ENCODE results near the gene IL22RA2. TPM values are rescaled to one million over a fixed set of nuclear protein-coding genes. Genes with fewer than 3 reads are reported as not detected.

Gene IL22RA2
- total and polyA plus RNA-seq, 12 donors, result not detected

GRCh38 chr6:137160763-137161162 lies 12.7 kb downstream of the IL22RA2 start:
- Histone ChIP-seq H3K27me3 (no peaks in the 10 kb centered on the region), H3K27ac (no peak overlapping the region), H3K36me3 (replicated peaks in 1 of 2) (no peaks in the 10 kb centered on the region), H3K4me1 (replicated peaks in 1 of 2) (no peaks in the 10 kb centered on the region), H3K4me3 (no peak overlapping the region), H3K9me3 (replicated peaks in 1 of 3) (no peaks in the 10 kb centered on the region)
- no peak for DNase-seq
- 55 to 67% (median 60%) methylated on average over 3 of the region's 3 CpGs for WGBS, 4 donors
- intact Hi-C loops (cut with DNase I), result no loop called here
- no peak for TF ChIP-seq POLR2A (IDR thresholded peaks at IDR 0.05)
- TF ChIP-seq, protein P1, sequence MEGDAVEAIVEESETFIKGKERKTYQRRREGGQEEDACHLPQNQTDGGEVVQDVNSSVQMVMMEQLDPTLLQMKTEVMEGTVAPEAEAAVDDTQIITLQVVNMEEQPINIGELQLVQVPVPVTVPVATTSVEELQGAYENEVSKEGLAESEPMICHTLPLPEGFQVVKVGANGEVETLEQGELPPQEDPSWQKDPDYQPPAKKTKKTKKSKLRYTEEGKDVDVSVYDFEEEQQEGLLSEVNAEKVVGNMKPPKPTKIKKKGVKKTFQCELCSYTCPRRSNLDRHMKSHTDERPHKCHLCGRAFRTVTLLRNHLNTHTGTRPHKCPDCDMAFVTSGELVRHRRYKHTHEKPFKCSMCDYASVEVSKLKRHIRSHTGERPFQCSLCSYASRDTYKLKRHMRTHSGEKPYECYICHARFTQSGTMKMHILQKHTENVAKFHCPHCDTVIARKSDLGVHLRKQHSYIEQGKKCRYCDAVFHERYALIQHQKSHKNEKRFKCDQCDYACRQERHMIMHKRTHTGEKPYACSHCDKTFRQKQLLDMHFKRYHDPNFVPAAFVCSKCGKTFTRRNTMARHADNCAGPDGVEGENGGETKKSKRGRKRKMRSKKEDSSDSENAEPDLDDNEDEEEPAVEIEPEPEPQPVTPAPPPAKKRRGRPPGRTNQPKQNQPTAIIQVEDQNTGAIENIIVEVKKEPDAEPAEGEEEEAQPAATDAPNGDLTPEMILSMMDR (IDR thresholded peaks at IDR 0.05), result no peak

DNA sequence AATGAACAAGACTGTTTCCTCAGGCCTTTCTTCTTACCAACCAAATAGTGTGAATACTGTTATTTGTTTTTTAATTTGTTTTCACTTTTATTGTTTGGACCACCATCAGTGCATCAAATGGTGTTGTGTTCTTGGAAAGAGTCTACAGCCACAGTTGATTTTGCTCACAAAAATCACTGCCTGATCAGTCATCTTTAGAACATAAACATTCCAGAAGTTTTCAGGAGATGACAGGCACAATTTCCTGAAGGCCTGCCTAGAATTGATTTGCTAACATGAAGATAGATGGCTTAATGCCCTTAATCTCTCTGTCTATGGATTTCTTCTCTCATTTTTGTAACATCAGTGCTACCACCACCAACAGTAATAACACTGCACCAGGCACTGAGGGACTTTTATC lies 13.5 kb downstream of the IL22RA2 start:
- Histone ChIP-seq H3K27me3 (no peaks in the 10 kb centered on the region), H3K4me1 (replicated peaks in 1 of 2) (no peaks in the 10 kb centered on the region), H3K9me3 (replicated peaks in 1 of 3) (no peaks in the 10 kb centered on the region), H3K4me3 (no peak overlapping the region), H3K27ac (no peak overlapping the region), H3K36me3 (replicated peaks in 1 of 2) (no peaks in the 10 kb centered on the region)
- TF ChIP-seq, protein P1 (IDR thresholded peaks at IDR 0.05), result no peak
- no peak for TF ChIP-seq POLR2A (IDR thresholded peaks at IDR 0.05)
- intact Hi-C loops (cut with DNase I), result no loop called here
- no peak for DNase-seq

DNA sequence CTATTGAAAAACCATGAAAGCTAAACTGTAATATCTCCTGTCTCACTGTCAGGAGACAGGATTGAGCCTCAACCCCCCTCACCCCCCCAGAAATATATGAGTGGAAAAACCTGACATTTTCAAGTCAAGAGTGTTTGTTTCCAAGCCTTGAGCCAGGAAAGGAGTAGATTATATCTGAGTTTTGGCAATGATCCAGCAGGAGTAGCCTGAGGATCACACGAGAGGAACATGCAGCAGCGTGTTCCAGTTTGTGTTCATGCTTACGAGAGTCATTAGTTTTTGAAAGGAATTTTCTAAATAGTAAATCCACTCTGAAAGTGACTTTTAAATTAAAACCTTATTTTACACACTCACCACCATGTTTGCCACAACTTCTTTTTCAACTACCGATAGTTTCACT lies 15.8 kb downstream of the IL22RA2 start:
- intact Hi-C loops (cut with DNase I), result no loop called here
- WGBS, 4 donors, result 43 to 63% (median 53%) methylated on average over 4 of the region's 4 CpGs
- no peak overlapping the region for H3K27ac ChIP-seq
- H3K4me1 ChIP-seq (replicated peaks in 1 of 2), result no peaks in the 10 kb centered on the region
- no peaks in the 10 kb centered on the region for H3K36me3 ChIP-seq (replicated peaks in 1 of 2)
- no peaks in the 10 kb centered on the region for H3K9me3 ChIP-seq (replicated peaks in 1 of 3)
- H3K4me3 ChIP-seq, result no peak overlapping the region
- no peaks in the 10 kb centered on the region for H3K27me3 ChIP-seq
- TF ChIP-seq POLR2A (IDR thresholded peaks at IDR 0.05), result no peak
- DNase-seq, result no peak

DNA sequence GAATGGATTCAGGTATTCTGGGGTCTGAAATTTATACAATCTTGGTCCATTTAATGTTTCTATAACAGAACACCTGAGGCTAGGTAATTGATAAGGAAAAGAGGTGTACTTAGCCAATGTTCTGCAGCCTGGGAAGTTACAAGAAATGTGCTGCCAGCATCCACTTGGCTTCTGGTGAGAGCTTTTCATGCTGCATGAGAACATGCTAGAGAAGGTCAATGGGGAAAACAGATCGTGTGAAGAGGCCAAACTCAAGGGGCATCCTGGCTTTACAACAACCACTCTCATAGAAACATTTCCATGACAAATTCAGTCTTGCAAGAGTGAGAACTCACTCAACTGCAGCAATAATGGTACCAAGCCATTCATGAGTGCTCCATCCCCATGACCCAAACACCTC lies 16.8 kb downstream of the IL22RA2 start:
- 61 to 83% (median 75%) methylated on average over 1 of the region's 1 CpG for WGBS, 4 donors
- TF ChIP-seq POLR2A (IDR thresholded peaks at IDR 0.05), result no peak
- TF ChIP-seq, protein P1 (IDR thresholded peaks at IDR 0.05), result no peak

GRCh38 chr6:137155830-137156229 lies 17.6 kb downstream of the IL22RA2 start:
- no peaks in the 10 kb centered on the region for H3K27me3 ChIP-seq
- no peak overlapping the region for H3K4me3 ChIP-seq
- H3K27ac ChIP-seq, result no peak overlapping the region
- WGBS, 4 donors, result 70 to 89% (median 80%) methylated on average over 2 of the region's 2 CpGs
- H3K9me3 ChIP-seq (replicated peaks in 1 of 3), result no peaks in the 10 kb centered on the region
- intact Hi-C loops (cut with DNase I), result no loop called here
- DNase-seq, result no peak
- TF ChIP-seq POLR2A (IDR thresholded peaks at IDR 0.05), result no peak
- no peaks in the 10 kb centered on the region for H3K4me1 ChIP-seq (replicated peaks in 1 of 2)
- H3K36me3 ChIP-seq (replicated peaks in 1 of 2), result no peaks in the 10 kb centered on the region

More for the DNA sequence above, 16.8 kb downstream of the IL22RA2 start:
- no peaks in the 10 kb centered on the region for H3K36me3 ChIP-seq (replicated peaks in 1 of 2)
- H3K27me3 ChIP-seq, result no peaks in the 10 kb centered on the region
- H3K4me3 ChIP-seq, result no peak overlapping the region
- DNase-seq, result no peak
- intact Hi-C loops (cut with DNase I), result no loop called here
- no peak overlapping the region for H3K27ac ChIP-seq
- H3K9me3 ChIP-seq (replicated peaks in 1 of 3), result no peaks in the 10 kb centered on the region
- no peaks in the 10 kb centered on the region for H3K4me1 ChIP-seq (replicated peaks in 1 of 2)
